ENCODE data around the gene SMURF1.
A peak's percentile ranks its signal among the peaks of the same experiment; 100 is the strongest.
"Not testable (repeated sequence)": the region's sequence is repeated elsewhere in the genome, so short reads cannot be mapped to it uniquely, and the experiment has no call there.

SMURF1 gene

GRCh38 chr7:99170730-99171074 is 26.8 kb upstream of the SMURF1 start:
- H3K27me3 ChIP-seq (ENCODE audit: insufficient read depth, low read length): no peaks in the 10 kb centered on the region
- no peaks in the 10 kb centered on the region for H3K36me3 ChIP-seq (ENCODE audit: insufficient read depth, low read length)
- no peak overlapping the region for H3K4me3 ChIP-seq (ENCODE audit: low read length)
- H3K4me1 ChIP-seq (ENCODE audit: insufficient read depth, low read length): no peaks in the 10 kb centered on the region
- no peak overlapping the region for H3K9ac ChIP-seq (ENCODE audit: low read depth, low read length)
- no peaks in the 10 kb centered on the region for H3K9me3 ChIP-seq (ENCODE audit: insufficient read depth, low read depth, low read length)
- H3K27ac ChIP-seq (ENCODE audit: low read depth, low read length): no peak overlapping the region
- 94% methylated on average over 3 of the region's 3 CpGs for WGBS

- H3K4me1 ChIP-seq (ENCODE audit: insufficient read depth, low read length): no peaks in the 10 kb centered on the region
- no peaks in the 10 kb centered on the region for H3K27me3 ChIP-seq (ENCODE audit: insufficient read depth, low read length)
- no peaks in the 10 kb centered on the region for H3K9me3 ChIP-seq (ENCODE audit: insufficient read depth, low read depth, low read length)
- H3K9ac ChIP-seq (ENCODE audit: low read depth, low read length): no peak overlapping the region
- WGBS: 91% methylated on average over 6 of the region's 6 CpGs
- no peaks in the 10 kb centered on the region for H3K36me3 ChIP-seq (ENCODE audit: insufficient read depth, low read length)
- H3K27ac ChIP-seq (ENCODE audit: low read depth, low read length): no peak overlapping the region
- no peak overlapping the region for H3K4me3 ChIP-seq (ENCODE audit: low read length)
Measured at GRCh38 chr7:99170065-99170729, 26.3 kb upstream of the SMURF1 start.

GRCh38 chr7:99167072-99167471 is 23.2 kb upstream of the SMURF1 start:
- Histone ChIP-seq H3K36me3 (ENCODE audit: insufficient read depth, low read length) (no peaks in the 10 kb centered on the region), H3K4me3 (ENCODE audit: low read length) (no peak overlapping the region), H3K9ac (ENCODE audit: low read depth, low read length) (no peak overlapping the region), H3K4me1 (ENCODE audit: insufficient read depth, low read length) (0 out of 2 replicates have a peak, but pooled peaks cover 8% of the 10 kb centered on the region), H3K27me3 (ENCODE audit: insufficient read depth, low read length) (no peaks in the 10 kb centered on the region), H3K27ac (ENCODE audit: low read depth, low read length) (no peak overlapping the region), H3K9me3 (ENCODE audit: insufficient read depth, low read depth, low read length) (no peaks in the 10 kb centered on the region)
- WGBS: 84% methylated on average over 8 of the region's 8 CpGs

GRCh38 chr7:99165816-99166215 is 21.9 kb upstream of the SMURF1 start:
- H3K4me3 ChIP-seq (ENCODE audit: low read length): no peak overlapping the region
- H3K27ac ChIP-seq (ENCODE audit: low read depth, low read length): no peak overlapping the region
- no peaks in the 10 kb centered on the region for H3K9me3 ChIP-seq (ENCODE audit: insufficient read depth, low read depth, low read length)
- no peaks in the 10 kb centered on the region for H3K36me3 ChIP-seq (ENCODE audit: insufficient read depth, low read length)
- H3K9ac ChIP-seq (ENCODE audit: low read depth, low read length): no peak overlapping the region
- H3K27me3 ChIP-seq (ENCODE audit: insufficient read depth, low read length): no peaks in the 10 kb centered on the region
- WGBS: 81% methylated on average over 3 of the region's 3 CpGs
- 0 out of 2 replicates have a peak, but pooled peaks cover 8% of the 10 kb centered on the region for H3K4me1 ChIP-seq (ENCODE audit: insufficient read depth, low read length)

- H3K4me1 ChIP-seq (ENCODE audit: insufficient read depth, low read length); H3K36me3 ChIP-seq (ENCODE audit: insufficient read depth, low read length); H3K4me3 ChIP-seq (ENCODE audit: low read length); H3K9ac ChIP-seq (ENCODE audit: low read depth, low read length); H3K9me3 ChIP-seq (ENCODE audit: insufficient read depth, low read depth, low read length); H3K27me3 ChIP-seq (ENCODE audit: insufficient read depth, low read length); H3K27ac ChIP-seq (ENCODE audit: low read depth, low read length): not testable (repeated sequence)
- WGBS: 88% methylated on average over 3 of the region's 4 CpGs
Measured at GRCh38 chr7:99163669-99164068, 19.8 kb upstream of the SMURF1 start.

- Histone ChIP-seq H3K9ac (ENCODE audit: low read depth, low read length) (no peak overlapping the region), H3K27ac (ENCODE audit: low read depth, low read length) (no peak overlapping the region), H3K4me1 (ENCODE audit: insufficient read depth, low read length) (no peaks in the 10 kb centered on the region), H3K4me3 (ENCODE audit: low read length) (no peak overlapping the region), H3K27me3 (ENCODE audit: insufficient read depth, low read length) (no peaks in the 10 kb centered on the region), H3K36me3 (ENCODE audit: insufficient read depth, low read length) (no peaks in the 10 kb centered on the region), H3K9me3 (ENCODE audit: insufficient read depth, low read depth, low read length) (no peaks in the 10 kb centered on the region)
Measured at GRCh38 chr7:99156649-99157048, 12.7 kb upstream of the SMURF1 start.

GRCh38 chr7:99155211-99155610 is 11.3 kb upstream of the SMURF1 start:
- Histone ChIP-seq H3K4me1 (ENCODE audit: insufficient read depth, low read length) (no peaks in the 10 kb centered on the region), H3K27ac (ENCODE audit: low read depth, low read length) (no peak overlapping the region), H3K9me3 (ENCODE audit: insufficient read depth, low read depth, low read length) (no peaks in the 10 kb centered on the region), H3K36me3 (ENCODE audit: insufficient read depth, low read length) (no peaks in the 10 kb centered on the region), H3K9ac (ENCODE audit: low read depth, low read length) (no peak overlapping the region), H3K4me3 (ENCODE audit: low read length) (no peak overlapping the region), H3K27me3 (ENCODE audit: insufficient read depth, low read length) (no peaks in the 10 kb centered on the region)
- 86% methylated on average over 1 of the region's 1 CpG for WGBS

GRCh38 chr7:99146979-99147378 is 3.1 kb upstream of the SMURF1 start:
- no peaks in the 10 kb centered on the region for H3K9me3 ChIP-seq (ENCODE audit: insufficient read depth, low read depth, low read length)

GRCh38 chr7:99143521-99143852 is 421 bp downstream of the SMURF1 start:
- Histone ChIP-seq H3K4me1 (ENCODE audit: insufficient read depth, low read length) (peaks cover 35% of the 10 kb centered on the region), H3K9me3 (ENCODE audit: insufficient read depth, low read depth, low read length) (no peaks in the 10 kb centered on the region), H3K36me3 (ENCODE audit: insufficient read depth, low read length) (no peaks in the 10 kb centered on the region; the same call in 1 of the 2 replicates), H3K9ac (ENCODE audit: low read depth, low read length) (peak overlapping the region; percentile 78), H3K27me3 (ENCODE audit: insufficient read depth, low read length) (no peaks in the 10 kb centered on the region), H3K27ac (ENCODE audit: low read depth, low read length) (peak overlapping the region; percentile 92; the same call in 1 of the 2 replicates), H3K4me3 (ENCODE audit: low read length) (peak overlapping the region; percentile 96)
- under 1% methylated on average over 46 of the region's 46 CpGs for WGBS

More at GRCh38 chr7:99146979-99147378, 3.1 kb upstream of the SMURF1 start:
- WGBS: 91% methylated on average over 4 of the region's 4 CpGs
- Histone ChIP-seq H3K4me1 (ENCODE audit: insufficient read depth, low read length) (0 out of 2 replicates have a peak, but pooled peaks cover 4% of the 10 kb centered on the region), H3K36me3 (ENCODE audit: insufficient read depth, low read length) (no peaks in the 10 kb centered on the region), H3K27me3 (ENCODE audit: insufficient read depth, low read length) (no peaks in the 10 kb centered on the region), H3K9ac (ENCODE audit: low read depth, low read length) (no peak overlapping the region), H3K27ac (ENCODE audit: low read depth, low read length) (no peak overlapping the region), H3K4me3 (ENCODE audit: low read length) (no peak overlapping the region)

GRCh38 chr7:99142727-99143520 is 984 bp downstream of the SMURF1 start:
- peaks cover 40% of the 10 kb centered on the region for H3K4me1 ChIP-seq (ENCODE audit: insufficient read depth, low read length)
- no peaks in the 10 kb centered on the region for H3K9me3 ChIP-seq (ENCODE audit: insufficient read depth, low read depth, low read length)
- H3K36me3 ChIP-seq (ENCODE audit: insufficient read depth, low read length): no peaks in the 10 kb centered on the region; the same call in 1 of the 2 replicates
- no peaks in the 10 kb centered on the region for H3K27me3 ChIP-seq (ENCODE audit: insufficient read depth, low read length)
- H3K27ac ChIP-seq (ENCODE audit: low read depth, low read length): peak overlapping the region; percentile 28; the same call in 1 of the 2 replicates
- no peak overlapping the region for H3K9ac ChIP-seq (ENCODE audit: low read depth, low read length)
- H3K4me3 ChIP-seq (ENCODE audit: low read length): peak overlapping the region; percentile 57
- WGBS: 4% methylated on average over 33 of the region's 33 CpGs

GRCh38 chr7:99141841-99142726 is 1.8 kb downstream of the SMURF1 start:
- H3K27ac ChIP-seq (ENCODE audit: low read depth, low read length): peak overlapping the region; percentile 93
- peak overlapping the region; percentile 57 for H3K4me3 ChIP-seq (ENCODE audit: low read length)
- H3K9me3 ChIP-seq (ENCODE audit: insufficient read depth, low read depth, low read length): no peaks in the 10 kb centered on the region
- H3K9ac ChIP-seq (ENCODE audit: low read depth, low read length): peak overlapping the region; percentile 69
- no peaks in the 10 kb centered on the region for H3K27me3 ChIP-seq (ENCODE audit: insufficient read depth, low read length)
- peaks cover 48% of the 10 kb centered on the region for H3K4me1 ChIP-seq (ENCODE audit: insufficient read depth, low read length)
- no peaks in the 10 kb centered on the region; the same call in 1 of the 2 replicates for H3K36me3 ChIP-seq (ENCODE audit: insufficient read depth, low read length)
- 14% methylated on average over 27 of the region's 27 CpGs for WGBS

Data from HUES64 (cell line).